ENCODE measurements around the gene NR1D1.

NR1D1 gene

DNA sequence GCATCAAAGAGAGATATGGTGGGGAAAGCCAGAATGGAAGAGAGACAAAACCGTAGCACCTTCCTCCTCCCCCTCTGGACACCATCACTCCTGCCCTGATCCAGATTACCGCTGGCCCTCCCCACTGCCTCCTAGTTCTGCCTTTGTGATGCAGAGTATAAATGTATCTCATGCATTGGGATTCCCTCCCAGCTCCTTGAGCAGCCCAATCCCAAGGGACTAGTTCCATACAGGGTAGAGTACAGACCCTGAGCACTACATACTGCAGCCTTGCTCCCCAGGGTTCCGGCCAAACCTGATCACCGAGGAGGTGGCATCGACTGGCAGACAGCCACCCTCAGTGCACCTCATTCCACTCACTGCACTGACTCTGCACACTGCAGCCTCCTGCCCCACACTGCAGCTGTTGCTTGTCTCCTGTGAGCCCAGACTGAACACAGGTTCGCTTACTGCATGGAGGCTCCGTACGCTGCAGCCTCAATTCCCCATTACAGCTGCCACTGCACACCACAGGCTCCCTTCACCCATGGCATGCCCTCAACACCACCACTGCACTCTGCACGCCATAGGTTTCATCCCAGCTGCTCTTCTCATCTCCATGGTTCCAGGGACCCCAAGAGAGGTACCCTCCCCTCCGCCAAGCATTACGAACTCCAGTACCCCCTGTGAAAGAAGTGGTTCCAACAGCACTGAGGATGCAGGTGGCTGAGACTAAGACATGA, 39.3 kb downstream of the NR1D1 start:
- no peak for DNase-seq

DNA sequence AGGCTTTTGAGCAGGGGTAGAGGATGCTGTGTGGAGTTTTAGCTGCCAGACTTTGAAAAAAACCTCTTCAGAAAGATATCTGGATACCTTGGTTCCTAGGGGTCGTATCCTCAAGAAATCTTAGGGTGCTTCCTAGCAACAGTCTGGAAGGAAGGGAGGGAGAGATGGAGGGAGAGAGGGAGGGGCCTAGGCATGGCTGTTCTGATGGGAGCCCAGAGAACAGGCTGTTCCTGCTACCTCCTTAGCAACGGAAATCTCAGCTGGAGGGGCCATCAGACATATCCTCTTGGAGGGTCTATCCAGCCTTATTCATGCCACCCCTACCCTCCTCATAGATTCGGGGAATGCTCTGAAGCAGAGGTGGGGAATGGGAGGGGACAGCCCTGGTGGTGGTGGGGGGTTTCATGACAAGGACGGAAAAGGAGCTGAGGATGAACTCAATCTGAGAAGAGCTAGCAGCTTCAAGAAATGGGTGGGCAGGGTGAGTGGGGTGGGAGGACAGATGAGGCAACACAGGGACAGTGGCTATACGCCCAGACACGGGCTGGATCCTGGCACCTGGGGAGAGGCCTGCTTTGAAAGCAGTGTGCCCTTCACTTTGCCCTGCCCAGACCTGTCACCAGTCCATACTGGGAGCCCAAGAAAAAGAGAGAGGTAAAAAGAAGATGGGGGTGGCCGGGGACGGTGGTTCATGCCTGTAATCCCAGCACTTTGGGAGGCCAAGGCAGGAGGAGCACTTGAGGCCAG, 40.5 kb downstream of the NR1D1 start:
- DNase-seq = no peak

- no peak for DNase-seq
Measured at GRCh38 chr17:40058865-40059264, 41.5 kb downstream of the NR1D1 start.

GRCh38 chr17:40058186-40058784, 42.1 kb downstream of the NR1D1 start:
- DNase-seq = no peak

DNA sequence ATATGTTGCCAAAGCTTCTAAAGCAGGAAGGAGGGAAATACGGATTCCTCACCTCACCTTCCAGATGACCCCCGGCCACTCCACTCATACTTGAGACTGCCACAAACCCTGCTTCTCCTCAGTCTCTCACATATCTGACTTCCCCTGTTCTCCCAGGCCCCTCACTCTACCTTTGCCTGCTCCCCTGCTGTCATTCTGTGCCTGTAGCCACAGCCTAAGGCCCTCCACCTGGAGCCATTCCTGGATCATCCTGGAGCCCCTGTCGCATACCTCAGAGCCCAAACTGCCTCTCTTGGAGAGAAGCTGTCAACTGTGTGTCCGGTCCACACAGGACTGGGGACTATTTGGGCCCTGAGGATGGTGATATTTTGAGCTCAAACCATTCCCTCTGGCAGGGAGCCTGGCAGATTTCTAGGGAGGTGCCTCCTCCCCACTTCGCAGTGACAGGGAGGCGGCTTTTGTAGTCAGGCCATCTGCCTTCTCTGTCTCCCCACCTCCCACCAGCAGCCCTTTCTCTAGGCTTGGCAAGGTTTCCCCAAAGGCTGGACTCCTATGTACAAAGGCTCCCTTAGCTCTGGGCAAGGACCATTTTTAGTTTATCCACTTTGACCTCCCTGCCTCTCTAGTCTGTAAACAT, 43.9 kb downstream of the NR1D1 start:
- DNase-seq = no peak
